Neural cell (in vitro differentiated cells): Measurements from ENCODE around the gene CFAP97D1.

ENCODE experiments used
- CTCF ChIP-seq: fragments of 450-650 bp; IDR thresholded peaks from 2 replicates; pipeline ENCODE4 v1.5.1; 2014; ENCODE audit warnings: antibody characterized with exemption, mild to moderate bottlenecking, moderate library complexity; ENCODE audit not compliant: poor library complexity, severe bottlenecking
- EP300 ChIP-seq: fragments of 450-650 bp; conservative IDR thresholded peaks from 2 replicates; pipeline ENCODE4 v1.6.1; 2014; ENCODE audit warnings: antibody characterized with exemption, mild to moderate bottlenecking, moderate library complexity; ENCODE audit not compliant: poor library complexity, severe bottlenecking
- MXI1 ChIP-seq: fragments of 450-650 bp; conservative IDR thresholded peaks from 2 replicates; pipeline ENCODE4 v1.6.1; 2014; ENCODE audit warnings: antibody characterized with exemption, mild to moderate bottlenecking; ENCODE audit not compliant: poor library complexity, severe bottlenecking
- REST ChIP-seq: IDR thresholded peaks from 2 replicates; pipeline ENCODE4 v1.6.1; 2012; ENCODE audit warnings: borderline replicate concordance
- SMC3 ChIP-seq: fragments of 450-650 bp; conservative IDR thresholded peaks from 2 replicates; pipeline ENCODE4 v1.6.1; 2014; ENCODE audit warnings: antibody characterized with exemption, mild to moderate bottlenecking, moderate library complexity; ENCODE audit not compliant: poor library complexity
- TAF1 ChIP-seq: IDR thresholded peaks from 2 replicates; pipeline ENCODE4 v1.6.1; 2012; ENCODE audit warnings: low read depth

- TF ChIP-seq SMC3 (no peak), CTCF (no peak), MXI1 (no peak), TAF1 (no peak), EP300 (no peak), REST (no peak)
Observed at GRCh38 chr17:43799047-43799446, 18.8 kb downstream of the CFAP97D1 start.
